Sigmoid colon (tissue), 7 donors: ENCODE results near the gene NAT9. TPM values are rescaled to one million over a fixed set of nuclear protein-coding genes. Genes with fewer than 3 reads are reported as not detected.

Source experiments
- DNase-seq: peaks from one replicate; pipeline ENCODE4 v3.0.0-alpha.2; 2019
- H3K27ac ChIP-seq, 4 donors: fragments of 200-600 bp; sonication (generic); one replicate each; pipeline ENCODE4 v1.5.1; 2016 to 2019; ENCODE audit warnings: mild to moderate bottlenecking in 1 of 4
- H3K27me3 ChIP-seq, 3 donors: fragments of 200-600 bp; sonication (generic); one replicate each; pipeline ENCODE4 v1.5.1; 2019; ENCODE audit warnings: mild to moderate bottlenecking in 1 of 3
- H3K36me3 ChIP-seq, 4 donors: fragments of 200-600 bp; sonication (generic); one replicate each; pipeline ENCODE4 v1.5.1; 2016 to 2019
- H3K4me1 ChIP-seq, 4 donors: fragments of 200-600 bp; sonication (generic); one replicate each; pipeline ENCODE4 v1.5.1; 2017 to 2019
- H3K4me3 ChIP-seq, 4 donors: fragments of 200-600 bp; sonication (generic); one replicate each; pipeline ENCODE4 v1.5.1; 2017 to 2019; ENCODE audit warnings: mild to moderate bottlenecking in 2 of 4, moderate library complexity in 1 of 4
- H3K9me3 ChIP-seq, 4 donors: fragments of 200-600 bp in 3 of 4; sonication (generic) in 3 of 4; one replicate each; pipeline versions ENCODE4 v1.5.1 to v1.6.1; 2013 to 2019
- CTCF ChIP-seq, 4 experiments: fragments of 450-650 bp in 3 of 4; fragments of 200-600 bp in 1 of 4; IDR thresholded peaks; one replicate each; pipeline ENCODE4 v1.5.1; 2016 to 2019; ENCODE audit warnings: antibody characterized with exemption in 4 of 4, mild to moderate bottlenecking in 3 of 4, moderate library complexity in 2 of 4
- EP300 ChIP-seq, 4 donors: sonication (generic); formaldehyde crosslinking; IDR thresholded peaks; one replicate each; pipeline ENCODE4 v1.6.1; 2017; ENCODE audit warnings: antibody characterized with exemption in 4 of 4
- POLR2A ChIP-seq, 2 donors: fragments of 450-650 bp; IDR thresholded peaks; one replicate each; pipeline ENCODE4 v1.6.1; 2016; ENCODE audit warnings: antibody characterized with exemption in 2 of 2, mild to moderate bottlenecking in 2 of 2, moderate library complexity in 2 of 2
- POLR2AphosphoS5 ChIP-seq, 4 donors: sonication (generic); formaldehyde crosslinking; IDR thresholded peaks; one replicate each; pipeline ENCODE4 v1.6.1; 2017; ENCODE audit warnings: antibody characterized with exemption in 4 of 4
- WGBS, 2 donors: extraction: QIAGEN DNeasy Blood & Tissue Kit; methylation state at CpG; one replicate each; pipeline ENCODE4 v1.1.7; 2013; 5-methylcytosine and 5-hydroxymethylcytosine counted together
- intact Hi-C: fragments of 100-400 bp; cut with DNase I; formaldehyde crosslinking; loops from one replicate; pipeline ENCODE4 v1.15.1; 2023
- polyA plus RNA-seq, 3 donors: library from polyadenylated mRNA; stranded (reverse); fragments of 200-250 nt; gene quantifications; one replicate each; pipeline ENCODE4 v1.2.3, GENCODE V29; 2013
- total RNA-seq, 4 donors: library from RNA; depleted of rRNA; stranded (reverse); fragments of >200 nt; gene quantifications; one replicate each; pipeline ENCODE4 v1.1.0, GENCODE V29; 2016
- donor health status: healthy with polysubstance abuse.
- donor health status: Bipolar disorder and iron deficiency.
- donor health status: healthy.

The NAT9 gene
- total and polyA plus RNA-seq, 7 donors = 11.3 to 36.4 (median 16.1) TPM

- Histone ChIP-seq H3K4me3 (peak overlapping the region; percentile 40 to 77 (median 70)), H3K27me3 (peaks cover 0 to 7% (median 0%) of the 10 kb centered on the region in 3 donors), H3K27ac (peak overlapping the region; percentile 64 to 75 (median 72)), H3K9me3 (no peaks in the 10 kb centered on the region), H3K4me1 (peaks cover 0 to 29% (median 20%) of the 10 kb centered on the region in 4 donors), H3K36me3 (no peaks in the 10 kb centered on the region)
- no peak for TF ChIP-seq EP300 (IDR thresholded peaks at IDR 0.05)
- no peak for TF ChIP-seq POLR2A (IDR thresholded peaks at IDR 0.05)
- no peak for TF ChIP-seq POLR2AphosphoS5 (IDR thresholded peaks at IDR 0.05)
- TF ChIP-seq CTCF (IDR thresholded peaks at IDR 0.05) = no peak
- intact Hi-C loops = loop anchor here (1.0 to 5.0 kb wide), 3 partner anchors 28 to 209 kb away; partner anchors contain the start of genes FDXR and NAT9
- 0% methylated on average over 34 of the region's 34 CpGs for WGBS, 2 donors
- DNase-seq = no peak
Observed at GRCh38 chr17:74748279-74748528, 27.9 kb downstream of the NAT9 start.

GRCh38 chr17:74746922-74747321 is 29.2 kb downstream of the NAT9 start:
- WGBS, 2 donors = 39 to 72% methylated on average over 6 of the region's 6 CpGs
- no peak for TF ChIP-seq CTCF (IDR thresholded peaks at IDR 0.05)
- no peak for TF ChIP-seq POLR2A (IDR thresholded peaks at IDR 0.05)
- no peak for TF ChIP-seq EP300 (IDR thresholded peaks at IDR 0.05)
- TF ChIP-seq POLR2AphosphoS5 (IDR thresholded peaks at IDR 0.05) = no peak
- peak; percentile 66 for DNase-seq
- Histone ChIP-seq H3K27me3 (peaks cover 0 to 10% (median 0%) of the 10 kb centered on the region in 3 donors), H3K36me3 (no peaks in the 10 kb centered on the region), H3K9me3 (no peaks in the 10 kb centered on the region), H3K4me1 (peaks cover 0 to 29% (median 20%) of the 10 kb centered on the region in 4 donors), H3K4me3 (no peak overlapping the region), H3K27ac (peak overlapping the region in 1 of 4 donors; percentile 74)
- intact Hi-C loops = loop anchor here (5.0 kb wide), 1 partner anchor 210 kb away; no protein-coding TSS in a partner anchor

GRCh38 chr17:74746376-74746775 is 29.8 kb downstream of the NAT9 start:
- DNase-seq = peak; percentile 55
- no peak overlapping the region for H3K27ac ChIP-seq
- no peak overlapping the region for H3K4me3 ChIP-seq
- H3K27me3 ChIP-seq = peaks cover 0 to 16% (median 0%) of the 10 kb centered on the region in 3 donors
- H3K9me3 ChIP-seq = no peaks in the 10 kb centered on the region
- no peaks in the 10 kb centered on the region for H3K36me3 ChIP-seq
- H3K4me1 ChIP-seq = peaks cover 0 to 29% (median 20%) of the 10 kb centered on the region in 4 donors
- TF ChIP-seq CTCF (IDR thresholded peaks at IDR 0.05) (no peak), POLR2AphosphoS5 (IDR thresholded peaks at IDR 0.05) (no peak), EP300 (IDR thresholded peaks at IDR 0.05) (no peak), POLR2A (IDR thresholded peaks at IDR 0.05) (no peak)
- intact Hi-C loops = loop anchor here (5.0 kb wide), 1 partner anchor 211 kb away; no protein-coding TSS in a partner anchor
- 89 to 92% methylated on average over 5 of the region's 5 CpGs for WGBS, 2 donors

- peak overlapping the region in 1 of 4 donors; percentile 38 for H3K27ac ChIP-seq
Observed at GRCh38 chr17:74745548-74746177, 30.5 kb downstream of the NAT9 start.

More at GRCh38 chr17:74745548-74746177, 30.5 kb downstream of the NAT9 start:
- no peak overlapping the region for H3K4me3 ChIP-seq
- no peaks in the 10 kb centered on the region for H3K9me3 ChIP-seq
- no peaks in the 10 kb centered on the region for H3K36me3 ChIP-seq
- TF ChIP-seq POLR2A (IDR thresholded peaks at IDR 0.05) = no peak
- no peak for TF ChIP-seq EP300 (IDR thresholded peaks at IDR 0.05)
- TF ChIP-seq CTCF (IDR thresholded peaks at IDR 0.05) = no peak
- TF ChIP-seq POLR2AphosphoS5 (IDR thresholded peaks at IDR 0.05) = no peak
- peaks cover 0 to 29% (median 20%) of the 10 kb centered on the region in 4 donors for H3K4me1 ChIP-seq
- WGBS, 2 donors = 91 to 92% methylated on average over 8 of the region's 8 CpGs
- peaks cover 0 to 23% (median 7%) of the 10 kb centered on the region in 3 donors for H3K27me3 ChIP-seq
- peak; percentile 58 for DNase-seq
- intact Hi-C loops = loop anchor here (2.0 to 5.0 kb wide), 2 partner anchors 25 to 212 kb away; no protein-coding TSS in a partner anchor
